OCI-LY1 (cell line): ENCODE data around the gene RAPGEF1.

Experiments used
- CTCF ChIP-seq: fragments of 200-600 bp; sonication (generic), shearing (Covaris generic); IDR thresholded peaks from 2 replicates; pipeline ENCODE4 v1.5.1; 2017; ENCODE audit warnings: mild to moderate bottlenecking, antibody characterized with exemption, low read length, moderate library complexity, mixed read lengths
- EZH2 ChIP-seq: fragments of 200-600 bp; sonication (generic), shearing (Covaris generic); IDR thresholded peaks from 2 replicates; pipeline ENCODE4 v1.8.0; 2017; ENCODE audit warnings: borderline replicate concordance, mixed run types, mild to moderate bottlenecking, antibody characterized with exemption, low read length, moderate library complexity, mixed read lengths

- TF ChIP-seq CTCF (no peak), EZH2 (no peak)
Observed at GRCh38 chr9:131543141-131543540, 196.7 kb downstream of the RAPGEF1 start.
